ENCODE results near the gene PTCD2. TPM values are rescaled to one million over a fixed set of nuclear protein-coding genes. Genes with fewer than 3 reads are reported as not detected.

The PTCD2 gene
- total and polyA plus RNA-seq, 2 donors (not counting 1 experiment from before 2014, with no cell fraction given), result 10.3 to 15.9 TPM

- peak overlapping the region; percentile 4 for H2AFZ ChIP-seq (ENCODE audit: low read length)
- H4K20me1 ChIP-seq (ENCODE audit: control insufficient read depth, extremely low read depth, insufficient read depth, low read length), result no peaks in the 10 kb centered on the region
- no peak overlapping the region for H3K4me3 ChIP-seq (replicated peaks in 1 of 4; ENCODE audit: control extremely low read depth in 1 of 4, insufficient read depth in 1 of 4, low read depth in 3 of 4, low read length in 4 of 4)
- peak; percentile 77 to 89 for DNase-seq (ENCODE audit: low read depth in 2 of 2)
- peak overlapping the region; percentile 83 for H3K27ac ChIP-seq (ENCODE audit: insufficient read depth, low read length)
- H3K9me3 ChIP-seq (ENCODE audit: control insufficient read depth, insufficient read depth, low read depth, low read length), result no peaks in the 10 kb centered on the region
- peaks cover 13% of the 10 kb centered on the region for H3K4me1 ChIP-seq (ENCODE audit: control insufficient read depth, extremely low read depth, insufficient read depth, low read length)
- TF ChIP-seq EZH2 (IDR thresholded peaks at IDR 0.05; ENCODE audit: low read length, missing control alignments) (no peak), CTCF (conservative IDR thresholded peaks at IDR 0.05 in 1 of 2, IDR thresholded peaks at IDR 0.05 in 1 of 2; ENCODE audit: low read depth in 1 of 2, low read length in 2 of 2) (no peak)
- H3K79me2 ChIP-seq (ENCODE audit: control insufficient read depth, insufficient read depth, low read length), result no peaks in the 10 kb centered on the region
- H3K4me2 ChIP-seq (ENCODE audit: extremely low read depth, insufficient read depth, low read length), result peak overlapping the region; percentile 76
- peaks cover 4% of the 10 kb centered on the region for H3K36me3 ChIP-seq (ENCODE audit: control insufficient read depth, insufficient read depth, low read length)
- no peaks in the 10 kb centered on the region for H3K27me3 ChIP-seq (ENCODE audit: control insufficient read depth, insufficient read depth, low read length)
- H3K9ac ChIP-seq (ENCODE audit: insufficient read depth, low read length), result no peak overlapping the region
Observed at GRCh38 chr5:72363166-72363802, 43.1 kb downstream of the PTCD2 start.

- H3K9ac ChIP-seq (ENCODE audit: insufficient read depth, low read length), result no peak overlapping the region
- no peaks in the 10 kb centered on the region for H3K9me3 ChIP-seq (ENCODE audit: control insufficient read depth, insufficient read depth, low read depth, low read length)
- no peak overlapping the region for H3K4me3 ChIP-seq (replicated peaks in 1 of 4; ENCODE audit: control extremely low read depth in 1 of 4, insufficient read depth in 1 of 4, low read depth in 3 of 4, low read length in 4 of 4)
- peaks cover 2% of the 10 kb centered on the region for H3K36me3 ChIP-seq (ENCODE audit: control insufficient read depth, insufficient read depth, low read length)
- H3K27ac ChIP-seq (ENCODE audit: insufficient read depth, low read length), result no peak overlapping the region
- no peak overlapping the region for H3K4me2 ChIP-seq (ENCODE audit: extremely low read depth, insufficient read depth, low read length)
- H2AFZ ChIP-seq (ENCODE audit: low read length), result no peak overlapping the region
- H3K79me2 ChIP-seq (ENCODE audit: control insufficient read depth, insufficient read depth, low read length), result no peaks in the 10 kb centered on the region
- TF ChIP-seq CTCF (conservative IDR thresholded peaks at IDR 0.05 in 1 of 2, IDR thresholded peaks at IDR 0.05 in 1 of 2; ENCODE audit: low read depth in 1 of 2, low read length in 2 of 2) (no peak), EZH2 (IDR thresholded peaks at IDR 0.05; ENCODE audit: low read length, missing control alignments) (no peak)
- H3K4me1 ChIP-seq (ENCODE audit: control insufficient read depth, extremely low read depth, insufficient read depth, low read length), result peaks cover 13% of the 10 kb centered on the region
- no peak for DNase-seq (ENCODE audit: low read depth in 2 of 2)
- no peaks in the 10 kb centered on the region for H3K27me3 ChIP-seq (ENCODE audit: control insufficient read depth, insufficient read depth, low read length)
- H4K20me1 ChIP-seq (ENCODE audit: control insufficient read depth, extremely low read depth, insufficient read depth, low read length), result no peaks in the 10 kb centered on the region
Observed at GRCh38 chr5:72364171-72364570, 44.0 kb downstream of the PTCD2 start.

- no peaks in the 10 kb centered on the region for H3K9me3 ChIP-seq (ENCODE audit: control insufficient read depth, insufficient read depth, low read depth, low read length)
- no peak overlapping the region for H3K9ac ChIP-seq (ENCODE audit: insufficient read depth, low read length)
- no peaks in the 10 kb centered on the region for H3K79me2 ChIP-seq (ENCODE audit: control insufficient read depth, insufficient read depth, low read length)
- H2AFZ ChIP-seq (ENCODE audit: low read length), result no peak overlapping the region
- no peak for TF ChIP-seq CTCF (conservative IDR thresholded peaks at IDR 0.05 in 1 of 2, IDR thresholded peaks at IDR 0.05 in 1 of 2; ENCODE audit: low read depth in 1 of 2, low read length in 2 of 2)
- TF ChIP-seq EZH2 (IDR thresholded peaks at IDR 0.05; ENCODE audit: low read length, missing control alignments), result no peak
- no peak overlapping the region for H3K4me3 ChIP-seq (replicated peaks in 1 of 4; ENCODE audit: control extremely low read depth in 1 of 4, insufficient read depth in 1 of 4, low read depth in 3 of 4, low read length in 4 of 4)
- H3K36me3 ChIP-seq (ENCODE audit: control insufficient read depth, insufficient read depth, low read length), result no peaks in the 10 kb centered on the region
- H4K20me1 ChIP-seq (ENCODE audit: control insufficient read depth, extremely low read depth, insufficient read depth, low read length), result no peaks in the 10 kb centered on the region
- DNase-seq (ENCODE audit: low read depth in 2 of 2), result no peak
- no peak overlapping the region for H3K4me2 ChIP-seq (ENCODE audit: extremely low read depth, insufficient read depth, low read length)
- no peaks in the 10 kb centered on the region for H3K27me3 ChIP-seq (ENCODE audit: control insufficient read depth, insufficient read depth, low read length)
- no peak overlapping the region for H3K27ac ChIP-seq (ENCODE audit: insufficient read depth, low read length)
- peaks cover 13% of the 10 kb centered on the region for H3K4me1 ChIP-seq (ENCODE audit: control insufficient read depth, extremely low read depth, insufficient read depth, low read length)
Observed at GRCh38 chr5:72364951-72365350, 44.8 kb downstream of the PTCD2 start.
